GM10266 (cell line): ENCODE data around the gene CALN1.

ENCODE experiments used
- DNase-seq: peaks from one replicate; pipeline ENCODE4 v3.0.0; 2012; ENCODE audit errors: extremely low spot score
- CTCF ChIP-seq: IDR thresholded peaks from 2 replicates; pipeline ENCODE4 v1.5.1; 2012; ENCODE audit warnings: mild to moderate bottlenecking, low read depth; ENCODE audit not compliant: control insufficient read depth, insufficient read depth; ENCODE audit errors: missing control alignments

Gene CALN1

GRCh38 chr7:72059925-72060324 lies 352.2 kb downstream of the CALN1 start:
- DNase-seq: no peak
- no peak for TF ChIP-seq CTCF

GRCh38 chr7:72058579-72058978 lies 353.6 kb downstream of the CALN1 start:
- no peak for DNase-seq
- TF ChIP-seq CTCF: no peak

GRCh38 chr7:72057796-72058195 lies 354.3 kb downstream of the CALN1 start:
- DNase-seq: no peak
- TF ChIP-seq CTCF: no peak

- DNase-seq: no peak
- no peak for TF ChIP-seq CTCF
Observed at GRCh38 chr7:72057231-72057630, 354.9 kb downstream of the CALN1 start.

- TF ChIP-seq CTCF: no peak
- no peak for DNase-seq
Observed at GRCh38 chr7:72055426-72055825, 356.7 kb downstream of the CALN1 start.

- TF ChIP-seq CTCF: no peak
- DNase-seq: no peak
Observed at GRCh38 chr7:72053292-72053691, 358.8 kb downstream of the CALN1 start.

- TF ChIP-seq CTCF: no peak
- no peak for DNase-seq
Observed at GRCh38 chr7:72048420-72048819, 363.7 kb downstream of the CALN1 start.
